Ishikawa (cell line): ENCODE data around the gene PLPPR2.

ENCODE experiments used
- CEBPB ChIP-seq: IDR thresholded peaks from 2 replicates; pipeline ENCODE4 v1.6.1; 2012
- CREB1 ChIP-seq: IDR thresholded peaks from 2 replicates; pipeline ENCODE4 v1.6.1; 2012; ENCODE audit warnings: low read depth
- EGR1 ChIP-seq: IDR thresholded peaks from 2 replicates; pipeline ENCODE4 v1.6.1; 2012
- EP300 ChIP-seq: IDR thresholded peaks from 2 replicates; pipeline ENCODE4 v1.6.1; 2012; ENCODE audit warnings: borderline replicate concordance
- FOXM1 ChIP-seq: IDR thresholded peaks from 2 replicates; pipeline ENCODE4 v1.6.1; 2012; ENCODE audit warnings: low read depth, borderline replicate concordance
- MAX ChIP-seq: IDR thresholded peaks from 2 replicates; pipeline ENCODE4 v1.6.1; 2012
- NFIC ChIP-seq: IDR thresholded peaks from 2 replicates; pipeline ENCODE4 v1.6.1; 2012
- RAD21 ChIP-seq: IDR thresholded peaks from 2 replicates; pipeline ENCODE4 v1.6.1; 2012; ENCODE audit warnings: low read depth
- TAF1 ChIP-seq: IDR thresholded peaks from 2 replicates; pipeline ENCODE4 v1.6.1; 2012; ENCODE audit warnings: low read depth, mild to moderate bottlenecking
- TCF12 ChIP-seq: IDR thresholded peaks from 2 replicates; pipeline ENCODE4 v1.6.1; 2012; ENCODE audit warnings: low read depth
- TEAD4 ChIP-seq: IDR thresholded peaks from 2 replicates; pipeline ENCODE4 v1.6.1; 2012
- YY1 ChIP-seq: IDR thresholded peaks from 2 replicates; pipeline ENCODE4 v1.6.1; 2012; ENCODE audit warnings: low read depth
- ZBTB7A ChIP-seq: IDR thresholded peaks from 2 replicates; pipeline ENCODE4 v1.6.1; 2012; ENCODE audit warnings: low read depth
- TF ChIP-seq, protein P1 (sequence below): IDR thresholded peaks from 2 replicates; pipeline ENCODE4 v1.6.1; 2012; ENCODE audit warnings: low read depth, mild to moderate bottlenecking
- TF ChIP-seq, protein P2 (sequence below): IDR thresholded peaks from 2 replicates; pipeline ENCODE4 v1.6.1; 2012

The PLPPR2 gene

GRCh38 chr19:11361771-11362731 lies 6.8 kb downstream of the PLPPR2 start:
- TF ChIP-seq FOXM1 (no peak), TEAD4 (no peak), NFIC (no peak), RAD21 (no peak), TAF1 (no peak), ZBTB7A (no peak), CEBPB (no peak), YY1 (no peak), EGR1 (no peak), TCF12 (no peak), CREB1 (no peak), MAX (no peak), EP300 (no peak)
- TF ChIP-seq, protein P1, sequence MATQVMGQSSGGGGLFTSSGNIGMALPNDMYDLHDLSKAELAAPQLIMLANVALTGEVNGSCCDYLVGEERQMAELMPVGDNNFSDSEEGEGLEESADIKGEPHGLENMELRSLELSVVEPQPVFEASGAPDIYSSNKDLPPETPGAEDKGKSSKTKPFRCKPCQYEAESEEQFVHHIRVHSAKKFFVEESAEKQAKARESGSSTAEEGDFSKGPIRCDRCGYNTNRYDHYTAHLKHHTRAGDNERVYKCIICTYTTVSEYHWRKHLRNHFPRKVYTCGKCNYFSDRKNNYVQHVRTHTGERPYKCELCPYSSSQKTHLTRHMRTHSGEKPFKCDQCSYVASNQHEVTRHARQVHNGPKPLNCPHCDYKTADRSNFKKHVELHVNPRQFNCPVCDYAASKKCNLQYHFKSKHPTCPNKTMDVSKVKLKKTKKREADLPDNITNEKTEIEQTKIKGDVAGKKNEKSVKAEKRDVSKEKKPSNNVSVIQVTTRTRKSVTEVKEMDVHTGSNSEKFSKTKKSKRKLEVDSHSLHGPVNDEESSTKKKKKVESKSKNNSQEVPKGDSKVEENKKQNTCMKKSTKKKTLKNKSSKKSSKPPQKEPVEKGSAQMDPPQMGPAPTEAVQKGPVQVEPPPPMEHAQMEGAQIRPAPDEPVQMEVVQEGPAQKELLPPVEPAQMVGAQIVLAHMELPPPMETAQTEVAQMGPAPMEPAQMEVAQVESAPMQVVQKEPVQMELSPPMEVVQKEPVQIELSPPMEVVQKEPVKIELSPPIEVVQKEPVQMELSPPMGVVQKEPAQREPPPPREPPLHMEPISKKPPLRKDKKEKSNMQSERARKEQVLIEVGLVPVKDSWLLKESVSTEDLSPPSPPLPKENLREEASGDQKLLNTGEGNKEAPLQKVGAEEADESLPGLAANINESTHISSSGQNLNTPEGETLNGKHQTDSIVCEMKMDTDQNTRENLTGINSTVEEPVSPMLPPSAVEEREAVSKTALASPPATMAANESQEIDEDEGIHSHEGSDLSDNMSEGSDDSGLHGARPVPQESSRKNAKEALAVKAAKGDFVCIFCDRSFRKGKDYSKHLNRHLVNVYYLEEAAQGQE = no peak
- TF ChIP-seq, protein P2, sequence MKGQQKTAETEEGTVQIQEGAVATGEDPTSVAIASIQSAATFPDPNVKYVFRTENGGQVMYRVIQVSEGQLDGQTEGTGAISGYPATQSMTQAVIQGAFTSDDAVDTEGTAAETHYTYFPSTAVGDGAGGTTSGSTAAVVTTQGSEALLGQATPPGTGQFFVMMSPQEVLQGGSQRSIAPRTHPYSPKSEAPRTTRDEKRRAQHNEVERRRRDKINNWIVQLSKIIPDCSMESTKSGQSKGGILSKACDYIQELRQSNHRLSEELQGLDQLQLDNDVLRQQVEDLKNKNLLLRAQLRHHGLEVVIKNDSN = no peak

GRCh38 chr19:11363881-11364280 lies 8.6 kb downstream of the PLPPR2 start:
- no peak for TF ChIP-seq FOXM1
- no peak for TF ChIP-seq EP300
- TF ChIP-seq, protein P2 = no peak
- TF ChIP-seq YY1 = no peak
- TF ChIP-seq TEAD4 = no peak
- no peak for TF ChIP-seq MAX
- TF ChIP-seq, protein P1 = no peak
- TF ChIP-seq TAF1 = no peak
- no peak for TF ChIP-seq ZBTB7A
- no peak for TF ChIP-seq RAD21
- no peak for TF ChIP-seq NFIC
- TF ChIP-seq CREB1 = no peak
- no peak for TF ChIP-seq EGR1
- TF ChIP-seq TCF12 = no peak
- no peak for TF ChIP-seq CEBPB

DNA sequence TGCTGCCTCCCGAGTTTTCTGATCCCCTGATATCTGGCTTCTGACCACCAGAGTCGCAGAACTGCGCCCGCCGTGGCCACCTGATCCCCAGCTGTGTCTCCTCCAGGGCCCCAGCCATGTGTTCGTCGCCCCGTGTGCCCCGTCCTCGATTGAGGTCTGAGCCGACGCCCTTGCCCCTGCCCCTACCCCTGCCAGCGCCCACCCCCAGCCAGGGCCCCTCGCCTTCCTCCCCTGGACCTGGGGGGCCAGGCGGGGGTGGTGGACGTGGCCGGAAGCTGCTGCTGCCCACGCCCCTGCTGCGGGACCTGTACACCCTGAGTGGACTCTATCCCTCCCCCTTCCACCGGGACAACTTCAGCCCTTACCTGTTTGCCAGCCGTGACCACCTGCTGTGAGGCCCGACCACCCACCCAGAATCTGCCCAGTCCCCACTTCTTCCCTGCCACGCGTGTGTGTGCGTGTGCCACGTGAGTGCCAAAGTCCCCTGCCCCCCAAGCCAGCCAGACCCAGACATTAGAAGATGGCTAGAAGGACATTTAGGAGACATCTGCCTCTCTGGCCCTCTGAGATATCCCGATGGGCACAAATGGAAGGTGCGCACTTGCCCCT lies 9.2 kb downstream of the PLPPR2 start:
- no peak for TF ChIP-seq EGR1
- TF ChIP-seq EP300 = no peak
- TF ChIP-seq FOXM1 = no peak
- TF ChIP-seq ZBTB7A = no peak
- no peak for TF ChIP-seq TAF1
- TF ChIP-seq, protein P1 = no peak
- TF ChIP-seq CREB1 = no peak
- TF ChIP-seq MAX = no peak
- no peak for TF ChIP-seq YY1
- no peak for TF ChIP-seq TEAD4
